Sigmoid colon (tissue), 7 donors: ENCODE data around the gene MTRF1L. TPM values are rescaled to one million over a fixed set of nuclear protein-coding genes. Genes with fewer than 3 reads are reported as not detected.
"Not testable (repeated sequence)": the region's sequence is repeated elsewhere in the genome, so short reads cannot be mapped to it uniquely, and the experiment has no call there.

Source experiments
- DNase-seq: peaks from one replicate; pipeline ENCODE4 v3.0.0-alpha.2; 2019
- H3K27ac ChIP-seq, 4 donors: fragments of 200-600 bp; sonication (generic); one replicate each; pipeline ENCODE4 v1.5.1; 2016 to 2019; ENCODE audit warnings: mild to moderate bottlenecking in 1 of 4
- H3K27me3 ChIP-seq, 3 donors: fragments of 200-600 bp; sonication (generic); one replicate each; pipeline ENCODE4 v1.5.1; 2019; ENCODE audit warnings: mild to moderate bottlenecking in 1 of 3
- H3K36me3 ChIP-seq, 4 donors: fragments of 200-600 bp; sonication (generic); one replicate each; pipeline ENCODE4 v1.5.1; 2016 to 2019
- H3K4me1 ChIP-seq, 4 donors: fragments of 200-600 bp; sonication (generic); one replicate each; pipeline ENCODE4 v1.5.1; 2017 to 2019
- H3K4me3 ChIP-seq, 4 donors: fragments of 200-600 bp; sonication (generic); one replicate each; pipeline ENCODE4 v1.5.1; 2017 to 2019; ENCODE audit warnings: mild to moderate bottlenecking in 2 of 4, moderate library complexity in 1 of 4
- H3K9me3 ChIP-seq, 4 donors: fragments of 200-600 bp in 3 of 4; sonication (generic) in 3 of 4; one replicate each; pipeline versions ENCODE4 v1.5.1 to v1.6.1; 2013 to 2019
- EP300 ChIP-seq, 4 donors: sonication (generic); formaldehyde crosslinking; IDR thresholded peaks; one replicate each; pipeline ENCODE4 v1.6.1; 2017; ENCODE audit warnings: antibody characterized with exemption in 4 of 4
- POLR2A ChIP-seq, 2 donors: fragments of 450-650 bp; IDR thresholded peaks; one replicate each; pipeline ENCODE4 v1.6.1; 2016; ENCODE audit warnings: antibody characterized with exemption in 2 of 2, mild to moderate bottlenecking in 2 of 2, moderate library complexity in 2 of 2
- POLR2AphosphoS5 ChIP-seq, 4 donors: sonication (generic); formaldehyde crosslinking; IDR thresholded peaks; one replicate each; pipeline ENCODE4 v1.6.1; 2017; ENCODE audit warnings: antibody characterized with exemption in 4 of 4
- WGBS, 2 donors: extraction: QIAGEN DNeasy Blood & Tissue Kit; methylation state at CpG; one replicate each; pipeline ENCODE4 v1.1.7; 2013; 5-methylcytosine and 5-hydroxymethylcytosine counted together
- intact Hi-C: fragments of 100-400 bp; cut with DNase I; formaldehyde crosslinking; loops from one replicate; pipeline ENCODE4 v1.15.1; 2023
- polyA plus RNA-seq, 3 donors: library from polyadenylated mRNA; stranded (reverse); fragments of 200-250 nt; gene quantifications; one replicate each; pipeline ENCODE4 v1.2.3, GENCODE V29; 2013
- total RNA-seq, 4 donors: library from RNA; depleted of rRNA; stranded (reverse); fragments of >200 nt; gene quantifications; one replicate each; pipeline ENCODE4 v1.1.0, GENCODE V29; 2016
- TF ChIP-seq, protein P1 (sequence below), 4 experiments: fragments of 450-650 bp in 3 of 4; fragments of 200-600 bp in 1 of 4; IDR thresholded peaks; one replicate each; pipeline ENCODE4 v1.5.1; 2016 to 2019; ENCODE audit warnings: antibody characterized with exemption in 4 of 4, mild to moderate bottlenecking in 3 of 4, moderate library complexity in 2 of 4
- donor health status: healthy with polysubstance abuse.
- donor health status: Bipolar disorder and iron deficiency.
- donor health status: healthy.

The MTRF1L gene
- total and polyA plus RNA-seq, 7 donors: 9.8 to 25.3 (median 19.9) TPM

- no peak for DNase-seq
- Histone ChIP-seq H3K27ac (no peak overlapping the region), H3K9me3 (no peaks in the 10 kb centered on the region), H3K36me3 (peaks cover 0 to 60% (median 8%) of the 10 kb centered on the region in 4 donors), H3K4me3 (no peak overlapping the region), H3K4me1 (no peaks in the 10 kb centered on the region), H3K27me3 (no peaks in the 10 kb centered on the region)
- WGBS, 2 donors: 95 to 98% methylated on average over 1 of the region's 1 CpG
- intact Hi-C loops: no loop called here
- TF ChIP-seq EP300 (IDR thresholded peaks at IDR 0.05) (no peak), POLR2AphosphoS5 (IDR thresholded peaks at IDR 0.05) (no peak), POLR2A (IDR thresholded peaks at IDR 0.05) (no peak)
- TF ChIP-seq, protein P1, sequence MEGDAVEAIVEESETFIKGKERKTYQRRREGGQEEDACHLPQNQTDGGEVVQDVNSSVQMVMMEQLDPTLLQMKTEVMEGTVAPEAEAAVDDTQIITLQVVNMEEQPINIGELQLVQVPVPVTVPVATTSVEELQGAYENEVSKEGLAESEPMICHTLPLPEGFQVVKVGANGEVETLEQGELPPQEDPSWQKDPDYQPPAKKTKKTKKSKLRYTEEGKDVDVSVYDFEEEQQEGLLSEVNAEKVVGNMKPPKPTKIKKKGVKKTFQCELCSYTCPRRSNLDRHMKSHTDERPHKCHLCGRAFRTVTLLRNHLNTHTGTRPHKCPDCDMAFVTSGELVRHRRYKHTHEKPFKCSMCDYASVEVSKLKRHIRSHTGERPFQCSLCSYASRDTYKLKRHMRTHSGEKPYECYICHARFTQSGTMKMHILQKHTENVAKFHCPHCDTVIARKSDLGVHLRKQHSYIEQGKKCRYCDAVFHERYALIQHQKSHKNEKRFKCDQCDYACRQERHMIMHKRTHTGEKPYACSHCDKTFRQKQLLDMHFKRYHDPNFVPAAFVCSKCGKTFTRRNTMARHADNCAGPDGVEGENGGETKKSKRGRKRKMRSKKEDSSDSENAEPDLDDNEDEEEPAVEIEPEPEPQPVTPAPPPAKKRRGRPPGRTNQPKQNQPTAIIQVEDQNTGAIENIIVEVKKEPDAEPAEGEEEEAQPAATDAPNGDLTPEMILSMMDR (IDR thresholded peaks at IDR 0.05): no peak
These were observed 28.6 kb downstream of the MTRF1L start for GRCh38 chr6:152973916-152974315.

DNA sequence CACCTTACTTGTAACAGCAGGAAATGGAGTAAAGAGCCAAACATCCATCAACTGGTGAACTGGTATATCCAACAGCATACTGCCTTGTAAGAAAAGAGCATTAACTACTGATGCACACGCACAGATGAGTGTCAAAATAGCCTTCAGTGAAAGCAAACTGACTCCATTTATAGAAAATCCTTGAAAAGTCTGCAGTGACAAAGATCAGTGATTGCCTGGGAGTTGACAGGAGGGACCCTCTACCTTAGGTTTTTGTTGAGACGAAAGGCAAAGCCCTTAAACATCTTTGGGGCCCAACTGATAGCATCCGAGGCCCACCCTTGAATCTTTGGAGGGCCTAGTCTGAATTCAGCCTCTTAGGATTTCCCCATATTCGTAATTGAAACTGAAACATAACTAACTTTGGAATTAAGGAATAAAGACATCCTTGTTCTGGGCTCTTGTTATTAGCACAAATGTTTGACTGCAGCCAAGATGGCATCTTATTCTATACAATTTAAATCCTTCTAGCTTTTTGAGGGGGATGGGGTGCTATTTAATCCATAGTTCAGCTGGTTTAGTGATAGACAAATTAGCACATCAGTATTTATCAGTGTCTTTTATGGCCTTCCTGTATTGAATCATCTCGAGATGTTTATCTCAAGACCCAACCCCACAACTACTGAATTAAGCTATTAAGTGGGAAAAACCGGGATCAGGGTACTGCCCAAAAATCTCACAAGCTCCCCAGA, 32.7 kb downstream of the MTRF1L start:
- Histone ChIP-seq H3K27me3 (no peaks in the 10 kb centered on the region), H3K9me3 (no peaks in the 10 kb centered on the region), H3K4me1 (no peaks in the 10 kb centered on the region), H3K27ac (no peak overlapping the region), H3K36me3 (peaks cover 0 to 55% (median 8%) of the 10 kb centered on the region in 4 donors), H3K4me3 (no peak overlapping the region)
- no peak for DNase-seq
- 93 to 96% methylated on average over 6 of the region's 6 CpGs for WGBS, 2 donors
- TF ChIP-seq, protein P1 (IDR thresholded peaks at IDR 0.05): no peak
- TF ChIP-seq POLR2AphosphoS5 (IDR thresholded peaks at IDR 0.05) (no peak), EP300 (IDR thresholded peaks at IDR 0.05) (no peak), POLR2A (IDR thresholded peaks at IDR 0.05) (no peak)
- intact Hi-C loops: no loop called here

GRCh38 chr6:152966168-152966894, 36.2 kb downstream of the MTRF1L start:
- 86 to 93% methylated on average over 15 of the region's 15 CpGs for WGBS, 2 donors
- DNase-seq: not testable (repeated sequence)

GRCh38 chr6:152959333-152959732, 43.2 kb downstream of the MTRF1L start:
- 94% methylated on average over 24 of the region's 24 CpGs for WGBS, 2 donors
- H3K4me3 ChIP-seq: no peak overlapping the region
- H3K27ac ChIP-seq: no peak overlapping the region
- H3K27me3 ChIP-seq: no peaks in the 10 kb centered on the region
- TF ChIP-seq, protein P1 (IDR thresholded peaks at IDR 0.05): no peak
- TF ChIP-seq POLR2AphosphoS5 (IDR thresholded peaks at IDR 0.05): no peak
- TF ChIP-seq EP300 (IDR thresholded peaks at IDR 0.05): no peak
- TF ChIP-seq POLR2A (IDR thresholded peaks at IDR 0.05): no peak
- peaks cover 0 to 5% (median 0%) of the 10 kb centered on the region in 4 donors for H3K9me3 ChIP-seq
- no peak for DNase-seq
- no peaks in the 10 kb centered on the region for H3K36me3 ChIP-seq
- intact Hi-C loops: no loop called here
- H3K4me1 ChIP-seq: no peaks in the 10 kb centered on the region

More at GRCh38 chr6:152966168-152966894, 36.2 kb downstream of the MTRF1L start:
- H3K27ac ChIP-seq, intact Hi-C loops, H3K27me3 ChIP-seq, H3K4me1 ChIP-seq, H3K4me3 ChIP-seq, H3K9me3 ChIP-seq: not testable (repeated sequence)
- H3K36me3 ChIP-seq: peaks cover 0 to 21% (median 6%) of the 10 kb centered on the region in 4 donors

- TF ChIP-seq POLR2A (IDR thresholded peaks at IDR 0.05): no peak
- no peak for TF ChIP-seq POLR2AphosphoS5 (IDR thresholded peaks at IDR 0.05)
- TF ChIP-seq EP300 (IDR thresholded peaks at IDR 0.05): no peak
- no peak for DNase-seq
- Histone ChIP-seq H3K36me3 (no peaks in the 10 kb centered on the region), H3K9me3 (peaks cover 0 to 5% (median 0%) of the 10 kb centered on the region in 4 donors), H3K4me1 (no peaks in the 10 kb centered on the region), H3K4me3 (no peak overlapping the region), H3K27me3 (no peaks in the 10 kb centered on the region), H3K27ac (no peak overlapping the region)
- WGBS, 2 donors: 69 to 77% methylated on average over 1 of the region's 1 CpG
- intact Hi-C loops: no loop called here
These were observed 44.7 kb downstream of the MTRF1L start for GRCh38 chr6:152957796-152958195.
